ENCODE results near the gene ANKRD17.

The ANKRD17 gene

GRCh38 chr4:73053974-73054480 lies 204.6 kb downstream of the ANKRD17 start:
- TF ChIP-seq, protein P1, sequence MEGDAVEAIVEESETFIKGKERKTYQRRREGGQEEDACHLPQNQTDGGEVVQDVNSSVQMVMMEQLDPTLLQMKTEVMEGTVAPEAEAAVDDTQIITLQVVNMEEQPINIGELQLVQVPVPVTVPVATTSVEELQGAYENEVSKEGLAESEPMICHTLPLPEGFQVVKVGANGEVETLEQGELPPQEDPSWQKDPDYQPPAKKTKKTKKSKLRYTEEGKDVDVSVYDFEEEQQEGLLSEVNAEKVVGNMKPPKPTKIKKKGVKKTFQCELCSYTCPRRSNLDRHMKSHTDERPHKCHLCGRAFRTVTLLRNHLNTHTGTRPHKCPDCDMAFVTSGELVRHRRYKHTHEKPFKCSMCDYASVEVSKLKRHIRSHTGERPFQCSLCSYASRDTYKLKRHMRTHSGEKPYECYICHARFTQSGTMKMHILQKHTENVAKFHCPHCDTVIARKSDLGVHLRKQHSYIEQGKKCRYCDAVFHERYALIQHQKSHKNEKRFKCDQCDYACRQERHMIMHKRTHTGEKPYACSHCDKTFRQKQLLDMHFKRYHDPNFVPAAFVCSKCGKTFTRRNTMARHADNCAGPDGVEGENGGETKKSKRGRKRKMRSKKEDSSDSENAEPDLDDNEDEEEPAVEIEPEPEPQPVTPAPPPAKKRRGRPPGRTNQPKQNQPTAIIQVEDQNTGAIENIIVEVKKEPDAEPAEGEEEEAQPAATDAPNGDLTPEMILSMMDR (IDR thresholded peaks at IDR 0.05): no peak

DNA sequence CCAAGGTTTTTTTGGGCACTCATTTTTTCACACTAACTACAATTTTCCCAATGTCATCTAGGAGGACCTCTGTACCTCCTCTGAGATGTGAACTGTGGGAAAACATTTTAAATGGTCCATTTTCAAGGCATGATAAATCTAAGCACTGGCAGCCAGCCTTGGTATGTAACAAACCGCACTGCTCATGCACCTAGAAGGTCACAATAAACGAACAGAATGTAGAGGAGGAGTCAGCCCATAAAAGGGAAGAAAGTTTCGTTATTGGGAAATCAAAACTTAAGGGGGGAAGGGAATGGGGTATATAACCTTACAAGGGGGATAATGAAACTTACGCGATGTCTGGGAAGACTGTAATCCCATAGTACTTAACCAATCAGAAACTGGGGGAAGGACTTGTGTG lies 205.5 kb downstream of the ANKRD17 start:
- TF ChIP-seq, protein P1 (IDR thresholded peaks at IDR 0.05): no peak

DNA sequence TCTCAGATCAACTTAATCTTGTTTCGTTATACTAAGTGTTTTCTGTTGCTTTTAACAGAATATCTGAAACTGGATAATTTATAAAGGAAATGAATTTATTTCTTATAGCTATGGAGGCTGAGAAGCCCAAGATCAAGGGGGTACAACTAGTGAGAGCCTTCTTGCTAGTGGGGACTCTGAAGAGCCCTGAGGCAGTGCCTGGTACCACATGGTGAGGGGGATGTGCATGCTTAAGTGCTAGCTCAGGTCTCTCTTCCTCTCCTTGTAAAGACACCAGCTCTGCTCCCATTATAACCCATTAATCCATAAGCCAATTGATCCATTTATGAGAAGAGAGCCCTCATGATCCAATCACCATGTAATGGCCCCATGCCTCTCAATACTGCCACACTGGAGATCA lies 207.0 kb downstream of the ANKRD17 start:
- TF ChIP-seq, protein P1 (IDR thresholded peaks at IDR 0.05): no peak

- TF ChIP-seq, protein P1 (IDR thresholded peaks at IDR 0.05): no peak
These were observed 212.7 kb downstream of the ANKRD17 start for GRCh38 chr4:73045879-73046278.

DNA sequence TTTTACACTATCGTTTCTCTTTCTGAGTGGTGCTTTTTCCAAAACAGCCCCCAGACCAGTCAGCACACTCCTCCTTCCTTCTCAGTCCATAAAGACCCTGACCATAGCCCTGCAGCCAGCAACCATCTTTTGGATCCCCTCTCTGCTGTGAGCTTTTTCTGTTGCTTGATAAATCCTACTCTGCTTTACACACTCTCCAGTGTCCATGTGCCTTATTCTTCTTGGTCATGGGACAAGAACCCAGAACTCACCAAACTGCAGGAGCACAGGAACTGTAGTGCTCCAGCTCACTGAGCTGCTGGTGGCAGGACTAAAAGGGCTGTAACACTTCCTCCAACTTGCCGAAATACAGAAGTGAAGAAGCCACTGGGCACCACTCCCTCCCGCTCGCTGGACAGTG lies 221.5 kb downstream of the ANKRD17 start:
- TF ChIP-seq, protein P1 (IDR thresholded peaks at IDR 0.05): no peak

DNA sequence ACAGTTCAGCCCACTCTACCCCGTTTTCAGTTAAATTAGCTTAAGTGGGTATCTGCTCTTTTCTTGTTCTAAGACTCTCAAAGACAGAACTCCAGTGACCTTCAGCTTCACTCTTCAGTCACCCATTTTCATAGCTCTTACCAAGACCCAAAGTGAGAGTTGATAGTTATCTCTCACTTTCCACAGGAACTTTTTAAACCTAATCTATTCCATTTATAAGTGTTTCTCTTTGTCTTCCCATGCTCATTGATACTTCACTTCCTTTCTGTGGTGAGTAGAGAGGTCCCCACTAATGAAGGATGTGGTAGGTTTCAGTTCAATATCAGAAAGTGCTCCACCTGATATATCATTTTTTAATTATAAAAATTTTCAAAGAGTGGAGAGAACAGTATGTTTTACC lies 222.5 kb downstream of the ANKRD17 start:
- TF ChIP-seq, protein P1 (IDR thresholded peaks at IDR 0.05): no peak

DNA sequence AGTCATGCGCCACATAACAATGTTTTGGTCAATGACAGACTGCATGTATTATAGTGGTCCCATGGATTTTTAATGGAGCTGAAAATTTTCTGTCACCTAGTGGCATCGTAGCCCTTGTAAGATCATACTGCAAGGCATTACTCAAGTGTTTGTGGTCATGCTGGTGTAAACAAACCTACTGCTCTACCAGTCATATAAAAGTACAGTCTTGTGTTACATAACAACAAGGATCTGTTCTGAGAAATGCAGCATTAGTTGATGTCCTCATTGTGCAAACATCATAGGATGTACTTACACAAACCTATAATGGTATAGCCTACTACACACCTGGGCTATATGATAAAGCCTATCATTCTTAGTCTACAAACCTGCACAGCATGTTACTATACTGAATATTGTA lies 223.7 kb downstream of the ANKRD17 start:
- TF ChIP-seq, protein P1 (IDR thresholded peaks at IDR 0.05): no peak

DNA sequence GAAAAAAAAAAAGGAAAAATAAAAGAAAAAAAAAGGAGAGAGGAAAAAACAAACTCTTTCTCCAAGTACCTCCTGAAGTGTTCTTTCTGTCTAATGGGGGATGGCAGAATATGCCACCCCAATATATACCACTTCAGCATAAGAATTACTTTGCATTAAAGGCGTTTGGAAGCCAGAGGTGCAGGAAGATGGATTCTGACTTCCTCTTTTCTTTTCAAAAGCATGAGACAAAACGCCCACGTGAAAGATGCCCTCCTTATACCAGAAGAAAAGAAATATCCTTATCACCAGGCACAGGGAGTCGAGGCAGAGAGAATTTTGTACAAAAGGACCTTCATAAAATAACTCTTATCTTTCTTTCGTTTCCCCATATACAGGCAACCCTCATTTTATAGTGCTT lies 230.0 kb downstream of the ANKRD17 start:
- TF ChIP-seq, protein P1 (IDR thresholded peaks at IDR 0.05): no peak
